SKM-1 treated with dmso at 0.1 percent for 144 hours (cell line): Measurements from ENCODE around the gene ADARB1.

Experiments
- DNase-seq: peaks from one replicate; lab custom pipeline; 2025; ENCODE audit not compliant: unreplicated experiment; lab: John Stamatoyannopoulos, UW

The ADARB1 gene

GRCh38 chr21:45054227-45054926 is 20.0 kb upstream of the ADARB1 start:
- no peak for DNase-seq

GRCh38 chr21:45054927-45055612 is 19.3 kb upstream of the ADARB1 start:
- DNase-seq = no peak

- DNase-seq = no peak
Measured at GRCh38 chr21:45055861-45056260, 18.5 kb upstream of the ADARB1 start.

- no peak for DNase-seq
Measured at GRCh38 chr21:45056296-45056904, 18.0 kb upstream of the ADARB1 start.

- DNase-seq = no peak
Measured at GRCh38 chr21:45056917-45057560, 17.3 kb upstream of the ADARB1 start.

- no peak for DNase-seq
Measured at GRCh38 chr21:45057886-45058285, 16.5 kb upstream of the ADARB1 start.

DNA sequence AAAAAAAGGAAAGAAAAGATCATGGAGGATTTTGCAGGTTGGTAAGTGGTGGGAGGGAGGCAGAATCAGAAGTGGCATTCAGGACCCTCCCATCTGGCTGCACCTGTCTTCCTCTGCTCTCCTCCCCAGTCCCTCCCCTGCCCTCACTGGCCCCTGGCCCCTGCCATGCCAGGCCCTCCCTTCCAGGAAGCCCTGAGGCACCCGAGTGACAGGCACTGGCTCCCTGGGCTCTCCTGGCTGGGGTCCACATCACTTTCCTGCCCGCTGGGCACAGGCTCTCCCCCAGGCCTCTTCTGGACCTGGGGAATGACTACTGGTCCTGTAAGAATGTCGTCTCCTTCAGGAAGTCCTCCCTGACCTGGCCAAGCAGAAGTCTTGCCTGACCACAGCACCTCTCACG is 15.3 kb upstream of the ADARB1 start:
- no peak for DNase-seq

- no peak for DNase-seq
Measured at GRCh38 chr21:45060089-45060488, 14.3 kb upstream of the ADARB1 start.

- DNase-seq = no peak
Measured at GRCh38 chr21:45060675-45061311, 13.6 kb upstream of the ADARB1 start.

GRCh38 chr21:45064091-45064490 is 10.3 kb upstream of the ADARB1 start:
- no peak for DNase-seq

GRCh38 chr21:45064618-45065399 is 9.6 kb upstream of the ADARB1 start:
- no peak for DNase-seq

GRCh38 chr21:45067462-45068285 is 6.7 kb upstream of the ADARB1 start:
- no peak for DNase-seq

DNA sequence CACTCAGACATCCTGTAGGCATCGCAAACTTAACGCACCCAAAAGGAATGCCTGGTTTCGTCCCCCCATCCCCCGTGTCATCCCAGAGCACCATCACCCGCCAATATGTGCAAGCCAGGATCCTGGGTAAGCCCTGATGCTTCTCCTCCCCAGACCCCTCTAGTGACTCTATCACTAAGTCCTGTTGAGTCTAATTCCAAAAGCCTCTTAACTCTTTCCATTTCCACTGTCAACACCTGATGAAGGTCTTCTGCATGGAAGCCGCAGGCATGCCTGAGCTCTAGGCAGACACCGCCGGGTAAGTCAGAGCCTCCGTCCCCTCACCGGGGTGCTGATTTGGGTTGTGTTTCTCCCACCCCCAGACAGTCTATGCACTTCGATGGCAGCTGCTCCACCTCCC is 5.3 kb upstream of the ADARB1 start:
- DNase-seq = no peak

DNA sequence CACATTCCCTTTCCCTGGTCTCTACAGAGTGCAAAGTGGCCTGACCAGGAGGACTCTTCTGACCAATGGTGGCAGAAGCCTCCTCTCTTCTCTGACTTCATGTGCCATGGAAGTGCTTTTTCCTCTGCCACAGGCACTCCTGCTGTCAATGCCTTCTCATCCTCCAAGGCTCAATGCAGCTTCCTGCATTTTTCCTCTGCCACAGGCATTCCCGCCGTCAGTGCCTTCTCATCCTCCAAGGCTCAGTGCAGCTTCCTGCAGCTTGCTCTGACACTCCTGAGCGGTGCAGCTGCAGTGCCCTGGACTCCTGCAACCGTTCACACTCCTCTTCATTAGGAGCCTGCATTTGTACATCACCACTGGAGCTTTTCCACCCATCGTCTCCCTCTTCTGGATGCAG is 4.7 kb upstream of the ADARB1 start:
- no peak for DNase-seq

GRCh38 chr21:45071078-45071873 is 3.1 kb upstream of the ADARB1 start:
- DNase-seq = no peak

GRCh38 chr21:45071874-45072737 is 2.3 kb upstream of the ADARB1 start:
- DNase-seq = no peak

GRCh38 chr21:45072738-45073300 is 1.6 kb upstream of the ADARB1 start:
- no peak for DNase-seq
